Neuronal stem cell (in vitro differentiated cells): ENCODE data around the gene KMT2B.

Experiments used
- DNase-seq: peaks from one replicate; pipeline ENCODE4 v3.0.0-alpha.2; 2013; ENCODE audit warnings: low spot score
- H2AFZ ChIP-seq: one replicate; pipeline ENCODE4 v1.6.1; 2013; ENCODE audit warnings: mild to moderate bottlenecking, low read length, inconsistent platforms
- H2AK5ac ChIP-seq: 2 replicates; pipeline ENCODE4 v1.6.1; 2013; ENCODE audit warnings: low read depth, mild to moderate bottlenecking, inconsistent platforms, low read length, moderate library complexity, mixed read lengths
- H2BK120ac ChIP-seq: 2 replicates; pipeline ENCODE4 v1.6.1; 2013; ENCODE audit warnings: low read depth, mild to moderate bottlenecking, inconsistent platforms, low read length, moderate library complexity, mixed read lengths
- H2BK12ac ChIP-seq: one replicate; pipeline ENCODE4 v1.6.1; 2013; ENCODE audit warnings: low read length, inconsistent platforms
- H2BK15ac ChIP-seq: 2 replicates; pipeline ENCODE4 v1.6.1; 2013; ENCODE audit warnings: mild to moderate bottlenecking, low read length, inconsistent platforms, mixed read lengths
- H2BK5ac ChIP-seq: one replicate; pipeline ENCODE4 v1.6.1; 2013; ENCODE audit warnings: inconsistent platforms, mild to moderate bottlenecking, low read length, moderate library complexity
- H3K14ac ChIP-seq: one replicate; pipeline ENCODE4 v1.6.1; 2013; ENCODE audit warnings: low read length, inconsistent platforms
- H3K18ac ChIP-seq: 2 replicates; pipeline ENCODE4 v1.6.1; 2013; ENCODE audit warnings: low read length, inconsistent platforms
- H3K23ac ChIP-seq: 2 replicates; pipeline ENCODE4 v1.6.1; 2013; ENCODE audit warnings: low read depth, mild to moderate bottlenecking, mixed read lengths, low read length, inconsistent platforms; ENCODE audit not compliant: poor library complexity
- H3K27ac ChIP-seq: replicated peaks from 3 replicates; pipeline ENCODE4 v1.5.1; 2013; ENCODE audit warnings: low read length, inconsistent platforms
- H3K27me3 ChIP-seq, 3 experiments: 2 replicates each; pipeline ENCODE4 v1.6.1; 2013; ENCODE audit warnings: low read length in 3 of 3, mild to moderate bottlenecking in 2 of 3, inconsistent platforms in 1 of 3, low read depth in 1 of 3, mixed read lengths in 1 of 3, moderate library complexity in 1 of 3; ENCODE audit not compliant: control insufficient read depth in 3 of 3, insufficient read depth in 3 of 3
- H3K36me3 ChIP-seq, 2 donors: replicated peaks in 1 of 2; 2 replicates each; pipeline ENCODE4 v1.6.1; 2013; ENCODE audit warnings: low read length in 2 of 2; ENCODE audit not compliant: control insufficient read depth in 2 of 2, insufficient read depth in 2 of 2
- H3K4ac ChIP-seq: 2 replicates; pipeline ENCODE4 v1.6.1; 2013; ENCODE audit warnings: inconsistent platforms, mild to moderate bottlenecking, low read length, moderate library complexity
- H3K4me1 ChIP-seq, 2 donors: 1 replicate in 1 of 2; 2 replicates in 1 of 2; pipeline ENCODE4 v1.6.1; 2013; ENCODE audit warnings: low read length in 2 of 2, low read depth in 1 of 2; ENCODE audit not compliant: control insufficient read depth in 2 of 2, insufficient read depth in 1 of 2
- H3K4me2 ChIP-seq: one replicate; pipeline ENCODE4 v1.6.1; 2013; ENCODE audit warnings: mild to moderate bottlenecking, low read length, inconsistent platforms; ENCODE audit not compliant: insufficient read depth, poor library complexity, severe bottlenecking
- H3K4me3 ChIP-seq, 2 donors: 2 replicates each; pipeline ENCODE4 v1.5.1; 2013; ENCODE audit warnings: low read length in 2 of 2, mild to moderate bottlenecking in 2 of 2, inconsistent platforms in 1 of 2, moderate library complexity in 1 of 2
- H3K79me1 ChIP-seq: one replicate; pipeline ENCODE4 v1.6.1; 2013; ENCODE audit warnings: low read depth, mild to moderate bottlenecking, inconsistent platforms, low read length, moderate library complexity
- H3K9ac ChIP-seq: one replicate; pipeline ENCODE4 v1.6.1; 2013; ENCODE audit warnings: mild to moderate bottlenecking, low read depth, low read length, inconsistent platforms; ENCODE audit not compliant: poor library complexity
- H3K9me3 ChIP-seq, 2 donors: replicated peaks in 1 of 2; 2 replicates each; pipeline versions ENCODE3 to v1.6.1; 2013; ENCODE audit warnings: low read length in 2 of 2, mild to moderate bottlenecking in 2 of 2, inconsistent platforms in 1 of 2, low read depth in 1 of 2, mixed read lengths in 1 of 2, moderate library complexity in 1 of 2; ENCODE audit not compliant: control insufficient read depth in 2 of 2, insufficient read depth in 1 of 2
- H4K8ac ChIP-seq: one replicate; pipeline ENCODE4 v1.6.1; 2013; ENCODE audit warnings: low read depth, mild to moderate bottlenecking, inconsistent platforms, low read length, moderate library complexity
- H4K91ac ChIP-seq: one replicate; pipeline ENCODE4 v1.6.1; 2013; ENCODE audit warnings: low read length, low read depth, mild to moderate bottlenecking, inconsistent platforms; ENCODE audit not compliant: poor library complexity
- WGBS, 2 donors: extraction: QIAGEN DNeasy Blood & Tissue Kit; methylation state at CpG; one replicate each; pipeline ENCODE4 v1.1.7; 2013; ENCODE audit warnings: missing lambda C conversion rate in 2 of 2, mixed read lengths in 1 of 2; ENCODE audit not compliant: insufficient read length in 2 of 2, insufficient replicate concordance in 1 of 2; ENCODE audit errors: extremely low coverage in 2 of 2; 5-methylcytosine and 5-hydroxymethylcytosine counted together

Gene KMT2B

DNA sequence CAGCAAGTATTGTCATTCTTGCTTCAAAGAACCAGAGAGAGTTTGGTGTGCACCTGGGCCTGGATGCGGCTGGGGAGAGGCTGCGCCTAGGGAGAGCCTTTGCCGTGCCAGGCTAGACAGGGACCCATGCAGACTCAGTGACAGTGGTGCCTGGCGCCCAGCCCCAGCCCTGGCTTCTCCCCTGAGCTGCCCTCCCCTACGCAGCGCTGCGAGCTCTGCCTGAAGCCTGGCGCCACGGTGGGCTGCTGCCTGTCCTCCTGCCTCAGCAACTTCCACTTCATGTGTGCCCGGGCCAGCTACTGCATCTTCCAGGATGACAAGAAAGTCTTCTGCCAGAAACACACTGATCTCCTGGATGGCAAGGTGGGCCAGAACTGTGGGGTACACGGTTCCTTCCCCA, 12.0 kb downstream of the KMT2B start:
- Histone ChIP-seq H3K9ac (no peak overlapping the region), H2AFZ (no peak overlapping the region), H4K91ac (no peak overlapping the region), H3K36me3 (peaks cover 79 to 96% of the 10 kb centered on the region in 2 donors), H3K27ac (no peak overlapping the region), H3K79me1 (peaks cover 14% of the 10 kb centered on the region), H3K27me3 (no peaks in the 10 kb centered on the region), H4K8ac (peak overlapping the region; percentile 17), H3K9me3 (no peaks in the 10 kb centered on the region), H3K23ac (no peak overlapping the region), H3K4me1 (no peaks in the 10 kb centered on the region), H3K4ac (no peak overlapping the region), H3K4me2 (no peak overlapping the region), H2BK120ac (no peak overlapping the region), H2AK5ac (no peak overlapping the region), H2BK12ac (no peak overlapping the region), H3K14ac (no peak overlapping the region), H3K4me3 (no peak overlapping the region), H2BK15ac (no peak overlapping the region), H3K18ac (no peak overlapping the region), H2BK5ac (no peak overlapping the region)
- WGBS, 2 donors = no CpG with 5 or more reads among the region's 11 CpGs
- no peak for DNase-seq

- WGBS, 2 donors = no CpG with 5 or more reads among the region's 18 CpGs
- H2BK12ac ChIP-seq = no peak overlapping the region
- H3K4me3 ChIP-seq = no peak overlapping the region
- no peak overlapping the region for H2BK120ac ChIP-seq
- no peak overlapping the region for H2AK5ac ChIP-seq
- H3K9me3 ChIP-seq = no peaks in the 10 kb centered on the region
- H3K79me1 ChIP-seq = peaks cover 14% of the 10 kb centered on the region
- H2BK5ac ChIP-seq = no peak overlapping the region
- H3K27me3 ChIP-seq = no peaks in the 10 kb centered on the region
- H2AFZ ChIP-seq = no peak overlapping the region
- no peak overlapping the region for H4K8ac ChIP-seq
- H4K91ac ChIP-seq = no peak overlapping the region
- no peak overlapping the region for H3K27ac ChIP-seq
- H2BK15ac ChIP-seq = no peak overlapping the region
- H3K9ac ChIP-seq = no peak overlapping the region
- no peaks in the 10 kb centered on the region for H3K4me1 ChIP-seq
- H3K14ac ChIP-seq = no peak overlapping the region
- H3K4me2 ChIP-seq = no peak overlapping the region
- H3K18ac ChIP-seq = no peak overlapping the region
- H3K36me3 ChIP-seq = peaks cover 77 to 96% of the 10 kb centered on the region in 2 donors
- no peak overlapping the region for H3K4ac ChIP-seq
- peak overlapping the region; percentile 55 for H3K23ac ChIP-seq
- DNase-seq = no peak
Measured at GRCh38 chr19:35730326-35730725, 12.5 kb downstream of the KMT2B start.

DNA sequence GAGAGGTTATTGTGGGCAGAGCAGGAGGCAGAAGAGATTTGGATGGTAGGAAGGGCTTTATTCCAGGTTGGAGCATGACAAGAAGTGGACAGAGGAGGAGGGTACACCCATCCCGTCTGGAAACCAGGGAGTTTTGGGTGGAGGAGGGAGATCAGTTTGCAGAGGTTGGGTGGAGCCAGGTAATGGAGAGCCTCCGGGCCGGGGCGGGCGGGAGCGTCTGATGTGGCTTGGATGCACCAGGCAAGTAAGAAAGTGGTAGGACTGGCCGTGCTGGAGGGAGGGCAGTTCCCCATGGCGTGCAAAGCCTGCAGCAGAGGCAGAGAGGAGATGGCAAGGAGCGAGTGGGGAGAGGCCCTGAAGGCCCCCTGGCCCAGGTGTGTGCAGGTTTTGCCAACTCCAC, 13.6 kb downstream of the KMT2B start:
- no peak overlapping the region for H2AK5ac ChIP-seq
- H3K9ac ChIP-seq = no peak overlapping the region
- no peak overlapping the region for H3K18ac ChIP-seq
- no peak overlapping the region for H3K4ac ChIP-seq
- H3K27me3 ChIP-seq = no peaks in the 10 kb centered on the region
- no peak overlapping the region for H3K27ac ChIP-seq
- H2BK120ac ChIP-seq = no peak overlapping the region
- no peak overlapping the region for H3K4me3 ChIP-seq
- WGBS, 2 donors = no CpG with 5 or more reads among the region's 9 CpGs
- no peak overlapping the region for H4K8ac ChIP-seq
- H3K14ac ChIP-seq = no peak overlapping the region
- no peak overlapping the region for H2BK15ac ChIP-seq
- H3K36me3 ChIP-seq = peaks cover 71 to 96% of the 10 kb centered on the region in 2 donors
- H2BK12ac ChIP-seq = no peak overlapping the region
- no peaks in the 10 kb centered on the region for H3K9me3 ChIP-seq
- H4K91ac ChIP-seq = no peak overlapping the region
- H3K4me2 ChIP-seq = no peak overlapping the region
- no peak overlapping the region for H2BK5ac ChIP-seq
- H2AFZ ChIP-seq = no peak overlapping the region
- no peaks in the 10 kb centered on the region for H3K4me1 ChIP-seq
- H3K79me1 ChIP-seq = peaks cover 14% of the 10 kb centered on the region
- H3K23ac ChIP-seq = peak overlapping the region; percentile 31
- no peak for DNase-seq

DNA sequence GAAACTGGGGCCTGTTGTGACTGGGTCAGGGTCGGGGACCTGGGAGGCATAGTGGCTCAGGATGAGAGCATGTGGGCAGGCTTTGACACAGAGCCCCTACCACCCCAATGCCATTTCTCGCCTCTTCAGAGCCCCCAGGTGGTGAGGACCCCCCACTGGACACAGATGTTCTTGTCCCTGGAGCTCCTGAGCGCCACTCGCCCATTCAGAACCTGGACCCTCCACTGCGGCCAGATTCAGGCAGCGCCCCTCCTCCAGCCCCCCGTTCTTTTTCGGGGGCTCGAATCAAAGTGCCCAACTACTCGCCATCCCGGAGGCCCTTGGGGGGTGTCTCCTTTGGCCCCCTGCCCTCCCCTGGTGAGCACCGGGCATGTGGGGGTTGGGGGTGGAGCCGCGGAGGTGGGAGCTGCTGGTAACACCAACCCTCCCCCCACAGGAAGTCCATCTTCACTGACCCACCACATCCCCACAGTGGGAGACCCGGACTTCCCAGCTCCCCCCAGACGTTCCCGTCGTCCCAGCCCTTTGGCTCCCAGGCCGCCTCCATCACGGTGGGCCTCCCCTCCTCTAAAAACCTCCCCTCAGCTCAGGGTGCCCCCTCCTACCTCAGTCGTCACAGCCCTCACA, 14.1 kb downstream of the KMT2B start:
- Histone ChIP-seq H3K4me3 (no peak overlapping the region), H2BK15ac (no peak overlapping the region), H3K79me1 (peaks cover 15% of the 10 kb centered on the region), H3K23ac (peak overlapping the region; percentile 31), H4K8ac (no peak overlapping the region), H2BK120ac (no peak overlapping the region), H2AK5ac (no peak overlapping the region), H3K4ac (no peak overlapping the region), H2BK12ac (no peak overlapping the region), H2BK5ac (no peak overlapping the region), H3K36me3 (peaks cover 74 to 98% of the 10 kb centered on the region in 2 donors), H3K14ac (no peak overlapping the region), H3K27me3 (no peaks in the 10 kb centered on the region), H3K27ac (no peak overlapping the region), H3K9ac (no peak overlapping the region), H3K4me2 (no peak overlapping the region), H3K9me3 (no peaks in the 10 kb centered on the region), H2AFZ (no peak overlapping the region), H3K4me1 (no peaks in the 10 kb centered on the region), H4K91ac (no peak overlapping the region), H3K18ac (no peak overlapping the region)
- no peak for DNase-seq
- no CpG with 5 or more reads among the region's 21 CpGs for whole genome bisulfite sequencing, 2 donors
